ENCODE measurements around the gene ZFYVE28. TPM values are rescaled to one million over a fixed set of nuclear protein-coding genes. Genes with fewer than 3 reads are reported as not detected.

ZFYVE28 gene
- total and polyA plus RNA-seq, 10 of the 15 experiments (the other 5 are each of a cell fraction or from before 2014, with no cell fraction given), result 0.06 to 1.9 (median 0.22) TPM; not detected in 1

DNA sequence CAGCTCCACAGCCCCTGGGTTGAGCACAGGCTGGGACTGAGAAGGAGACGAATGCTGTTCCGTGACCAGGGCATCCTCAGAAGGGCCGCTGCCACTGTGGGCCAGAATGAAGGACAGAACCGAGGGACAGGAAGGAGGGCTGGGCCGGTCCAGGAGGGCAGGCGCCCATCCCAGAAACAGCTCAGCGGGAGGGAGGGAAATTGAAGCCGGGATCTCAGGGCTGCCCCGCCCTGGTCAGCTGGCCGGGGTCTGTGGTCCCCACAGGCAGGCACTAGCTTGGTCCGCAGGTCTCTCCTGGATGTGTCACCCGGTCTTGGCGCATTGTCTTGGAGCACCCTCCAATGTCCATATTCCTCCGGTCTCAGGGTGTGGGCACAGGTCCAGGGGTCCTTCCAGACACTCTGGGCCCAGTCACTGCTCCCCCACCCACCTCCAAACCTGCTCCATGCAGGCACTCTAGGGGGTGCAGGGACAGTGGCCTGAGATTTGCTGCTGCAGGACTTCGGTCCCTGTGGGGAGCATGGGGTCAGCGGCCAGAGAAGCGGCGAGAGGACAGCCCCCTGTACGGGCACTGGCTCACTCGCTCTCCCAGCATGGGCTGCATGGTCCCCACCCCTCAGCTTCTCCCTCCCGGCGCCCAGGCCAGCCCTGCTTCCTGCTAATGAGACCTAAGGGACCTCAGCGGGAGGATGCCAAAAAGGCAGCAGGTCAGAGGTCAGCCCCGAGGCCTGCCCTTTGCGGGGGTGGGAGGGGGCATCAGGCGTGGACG is 132.6 kb downstream of the ZFYVE28 start (continued):
- no peak for TF ChIP-seq MYB (IDR thresholded peaks at IDR 0.05; ENCODE audit: borderline replicate concordance, low read depth, low read length)
- TF ChIP-seq SUPT20H (IDR thresholded peaks at IDR 0.05; ENCODE audit: borderline replicate concordance, control insufficient read depth, low read depth, low read length), result no peak
- no peak for TF ChIP-seq EP300 (IDR thresholded peaks at IDR 0.05; ENCODE audit: borderline replicate concordance in 1 of 2, control insufficient read depth in 1 of 2, low read depth in 2 of 2, low read length in 2 of 2)
- TF ChIP-seq, protein P1, sequence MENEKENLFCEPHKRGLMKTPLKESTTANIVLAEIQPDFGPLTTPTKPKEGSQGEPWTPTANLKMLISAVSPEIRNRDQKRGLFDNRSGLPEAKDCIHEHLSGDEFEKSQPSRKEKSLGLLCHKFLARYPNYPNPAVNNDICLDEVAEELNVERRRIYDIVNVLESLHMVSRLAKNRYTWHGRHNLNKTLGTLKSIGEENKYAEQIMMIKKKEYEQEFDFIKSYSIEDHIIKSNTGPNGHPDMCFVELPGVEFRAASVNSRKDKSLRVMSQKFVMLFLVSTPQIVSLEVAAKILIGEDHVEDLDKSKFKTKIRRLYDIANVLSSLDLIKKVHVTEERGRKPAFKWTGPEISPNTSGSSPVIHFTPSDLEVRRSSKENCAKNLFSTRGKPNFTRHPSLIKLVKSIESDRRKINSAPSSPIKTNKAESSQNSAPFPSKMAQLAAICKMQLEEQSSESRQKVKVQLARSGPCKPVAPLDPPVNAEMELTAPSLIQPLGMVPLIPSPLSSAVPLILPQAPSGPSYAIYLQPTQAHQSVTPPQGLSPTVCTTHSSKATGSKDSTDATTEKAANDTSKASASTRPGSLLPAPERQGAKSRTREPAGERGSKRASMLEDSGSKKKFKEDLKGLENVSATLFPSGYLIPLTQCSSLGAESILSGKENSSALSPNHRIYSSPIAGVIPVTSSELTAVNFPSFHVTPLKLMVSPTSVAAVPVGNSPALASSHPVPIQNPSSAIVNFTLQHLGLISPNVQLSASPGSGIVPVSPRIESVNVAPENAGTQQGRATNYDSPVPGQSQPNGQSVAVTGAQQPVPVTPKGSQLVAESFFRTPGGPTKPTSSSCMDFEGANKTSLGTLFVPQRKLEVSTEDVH (IDR thresholded peaks at IDR 0.05; ENCODE audit: low read depth, partially characterized antibody), result no peak
- no peak for TF ChIP-seq E4F1 (IDR thresholded peaks at IDR 0.05; ENCODE audit: borderline replicate concordance, partially characterized antibody)

Data from GM12878 (cell line).